Measurements from ENCODE around the gene ECHDC3.

ECHDC3 gene

DNA sequence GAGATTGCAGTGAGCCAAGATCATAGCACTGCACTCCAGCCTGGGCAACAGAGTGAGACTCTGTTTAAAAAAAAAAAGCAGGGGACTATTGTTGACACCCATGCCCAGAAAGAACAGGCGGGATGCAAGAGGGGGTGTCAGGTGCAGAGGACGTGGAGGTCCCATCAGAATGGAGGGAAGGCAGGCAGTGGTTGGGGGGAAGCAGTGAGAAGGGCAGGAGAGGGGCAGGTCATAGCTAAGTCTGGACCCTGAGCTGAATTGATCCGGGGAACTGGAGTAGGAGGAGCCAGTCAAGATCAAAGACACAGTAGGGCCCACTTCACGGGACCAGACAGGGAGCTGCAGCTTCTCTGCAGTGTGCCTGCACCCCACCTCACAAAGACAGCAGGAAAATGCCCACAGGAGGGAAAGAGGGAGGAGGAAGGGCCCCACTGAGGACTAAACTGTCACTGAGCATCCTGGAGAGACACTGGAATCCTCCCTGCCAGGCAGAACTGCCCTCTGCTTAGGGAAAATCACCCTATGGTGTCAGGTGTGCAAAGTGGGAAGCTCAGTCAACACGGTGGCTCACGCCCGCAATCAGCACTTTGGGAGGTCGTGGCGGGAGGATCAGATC is 27.3 kb upstream of the ECHDC3 start:
- CTCF ChIA-PET, result interaction anchor here (1.4 kb wide), 1 partner anchor 43 kb away, joined by 3 read pairs; no protein-coding TSS in a partner anchor
- no peak for DNase-seq (ENCODE audit: low spot score)

GRCh38 chr10:11715815-11716494 is 26.2 kb upstream of the ECHDC3 start:
- TF ChIP-seq CTCF (conservative IDR thresholded peaks at IDR 0.05; ENCODE audit: low read depth), result no peak
- POLR2A ChIA-PET (ENCODE audit: low non-redundant PET), result interaction anchor here (0.6 kb wide), 1 partner anchor 30 kb away, joined by 4 read pairs; no protein-coding TSS in a partner anchor
- no peak for DNase-seq (ENCODE audit: low spot score)
- CTCF ChIA-PET, result interaction anchor here (1.4 kb wide), 1 partner anchor 42 kb away, joined by 3 read pairs; no protein-coding TSS in a partner anchor
- no peak overlapping the region for H3K27ac ChIP-seq

More for the DNA sequence above, 27.3 kb upstream of the ECHDC3 start:
- POLR2A ChIA-PET (ENCODE audit: low non-redundant PET), result no interaction called here
- no peak overlapping the region for H3K27ac ChIP-seq
- no peak for TF ChIP-seq CTCF (conservative IDR thresholded peaks at IDR 0.05; ENCODE audit: low read depth)

GRCh38 chr10:11716686-11717085 is 25.5 kb upstream of the ECHDC3 start:
- DNase-seq (ENCODE audit: low spot score), result no peak
- POLR2A ChIA-PET (ENCODE audit: low non-redundant PET), result interaction anchor here (0.6 kb wide), 1 partner anchor 31 kb away, joined by 4 read pairs; no protein-coding TSS in a partner anchor
- TF ChIP-seq CTCF (conservative IDR thresholded peaks at IDR 0.05; ENCODE audit: low read depth), result no peak
- CTCF ChIA-PET, result interaction anchor here (0.6 kb wide), 1 partner anchor 191 kb away, joined by 3 read pairs; no protein-coding TSS in a partner anchor
- no peak overlapping the region for H3K27ac ChIP-seq

DNA sequence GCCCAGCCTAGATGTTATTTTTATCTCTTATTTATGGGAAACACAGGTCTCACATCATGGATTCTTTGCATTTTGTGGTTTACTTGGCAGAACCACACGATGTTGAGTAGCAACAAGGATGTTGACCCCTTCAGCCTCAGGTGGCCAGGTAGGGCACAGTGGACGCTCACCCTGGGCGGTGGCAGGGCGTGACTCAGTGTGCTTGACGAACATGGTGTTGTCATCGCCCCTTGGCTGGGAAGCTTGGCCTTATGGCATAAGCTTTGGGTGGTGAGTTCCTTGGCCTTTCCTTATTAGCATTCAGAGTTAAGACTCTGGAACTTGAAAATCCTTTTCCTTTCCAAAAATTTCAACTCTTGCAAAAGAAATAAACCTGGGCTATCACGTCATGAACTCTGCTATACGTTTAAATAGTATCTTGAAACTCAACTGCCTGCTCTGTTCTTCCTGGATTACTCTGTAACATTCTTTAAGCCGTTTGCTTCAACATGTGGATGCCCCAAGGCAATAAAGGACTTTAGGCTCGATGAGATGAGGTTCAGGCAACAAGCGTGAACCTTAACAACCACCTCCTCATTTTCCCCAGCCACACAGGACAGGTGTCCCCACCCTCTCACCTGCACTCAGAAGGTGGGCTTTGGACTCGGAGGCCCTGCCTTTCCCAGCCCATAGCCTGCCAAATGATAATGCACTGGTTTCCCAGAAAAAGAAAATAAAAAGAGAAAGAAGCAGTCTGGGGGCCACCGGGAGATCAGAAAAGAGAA is 22.5 kb upstream of the ECHDC3 start:
- ChIA-PET POLR2A (ENCODE audit: low non-redundant PET) (no interaction called here), CTCF (no interaction called here)
- no peak for TF ChIP-seq CTCF (conservative IDR thresholded peaks at IDR 0.05; ENCODE audit: low read depth)
- no peak for DNase-seq (ENCODE audit: low spot score)
- no peak overlapping the region for H3K27ac ChIP-seq

DNA sequence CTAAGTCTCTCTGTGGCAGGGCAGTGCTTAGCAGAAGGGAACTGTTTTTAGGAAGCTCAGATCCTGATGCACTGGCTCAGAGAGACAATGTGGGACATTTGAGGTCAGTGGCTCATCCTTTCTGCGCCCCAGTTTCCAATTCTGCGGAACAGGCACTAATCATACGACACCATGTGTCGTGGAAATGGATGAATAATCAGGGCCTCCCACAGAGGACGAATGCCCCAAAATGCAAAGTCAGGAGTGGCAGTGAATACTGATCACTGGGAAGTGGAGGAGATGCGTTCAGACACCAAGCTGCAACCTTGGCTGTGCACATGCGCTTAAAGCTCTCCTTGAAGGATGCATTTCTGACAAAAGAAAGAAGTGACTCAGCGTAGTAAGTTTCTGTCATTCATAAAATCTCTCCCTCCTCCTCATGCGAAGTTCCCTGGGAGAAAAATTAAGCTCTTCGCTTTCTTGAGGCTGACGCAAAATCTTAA is 21.9 kb upstream of the ECHDC3 start:
- ChIA-PET POLR2A (ENCODE audit: low non-redundant PET) (no interaction called here), CTCF (no interaction called here)
- TF ChIP-seq CTCF (conservative IDR thresholded peaks at IDR 0.05; ENCODE audit: low read depth), result no peak
- H3K27ac ChIP-seq, result no peak overlapping the region
- DNase-seq (ENCODE audit: low spot score), result no peak

DNA sequence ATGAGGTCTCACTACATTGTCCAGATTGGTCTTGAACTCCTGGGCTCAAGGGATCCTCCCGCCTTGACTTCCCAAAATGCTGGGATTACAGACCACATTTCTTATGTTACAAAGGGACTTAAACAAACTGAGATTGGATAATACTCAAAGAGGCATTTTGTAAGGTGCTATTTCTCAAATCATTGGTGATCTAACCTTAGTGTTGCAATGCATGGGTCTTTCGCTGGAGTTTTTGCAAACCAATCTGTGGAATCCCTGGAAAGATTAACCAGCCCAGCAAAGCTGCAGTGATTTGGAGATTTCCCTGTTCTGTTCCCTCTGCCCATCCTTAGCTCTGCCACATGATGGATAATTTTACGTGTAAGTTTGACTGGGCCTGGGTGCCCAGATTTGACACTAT is 20.4 kb upstream of the ECHDC3 start:
- POLR2A ChIA-PET (ENCODE audit: low non-redundant PET), result no interaction called here
- CTCF ChIA-PET, result no interaction called here
- no peak for DNase-seq (ENCODE audit: low spot score)
- TF ChIP-seq CTCF (conservative IDR thresholded peaks at IDR 0.05; ENCODE audit: low read depth), result no peak
- no peak overlapping the region for H3K27ac ChIP-seq
